ENCODE results near the gene PRPF6. TPM values are rescaled to one million over a fixed set of nuclear protein-coding genes. Genes with fewer than 3 reads are reported as not detected.
A peak's percentile ranks its signal among the peaks of the same experiment; 100 is the strongest.

The PRPF6 gene
- total RNA-seq, 4 donors from 2014 or later: 39.3 to 68.4 (median 47.7) TPM

GRCh38 chr20:64051033-64051452, 70.1 kb downstream of the PRPF6 start:
- H3K4me3 ChIP-seq: peak overlapping the region in 2 of 4 donors; percentile 41 to 54
- intact Hi-C loops (cut with DNase I; ENCODE audit: low total_unique reads): no loop called here
- H3K36me3 ChIP-seq: no peaks in the 10 kb centered on the region
- in situ Hi-C loops (cut with MboI; ENCODE audit: low sequenced_read_pairs in 4 of 4): no loop called here
- peak overlapping the region; percentile 71 to 83 (median 76) for H3K27ac ChIP-seq
- H3K27me3 ChIP-seq: peaks cover 23 to 36% (median 29%) of the 10 kb centered on the region in 3 donors
- ATAC-seq: no peak
- H3K9me3 ChIP-seq: no peaks in the 10 kb centered on the region
- no peaks in the 10 kb centered on the region for H3K4me1 ChIP-seq
- DNase-seq: no peak
- TF ChIP-seq CTCF (IDR thresholded peaks at IDR 0.05 in 4 of 5, conservative IDR thresholded peaks at IDR 0.05 in 1 of 5) (no peak), POLR2A (IDR thresholded peaks at IDR 0.05) (no peak)

- Histone ChIP-seq H3K36me3 (no peaks in the 10 kb centered on the region), H3K4me3 (peak overlapping the region in 2 of 4 donors; percentile 1 to 11), H3K4me1 (no peaks in the 10 kb centered on the region), H3K27me3 (peaks cover 19 to 29% (median 24%) of the 10 kb centered on the region in 3 donors), H3K27ac (peak overlapping the region; percentile 71 to 83 (median 78)), H3K9me3 (no peaks in the 10 kb centered on the region)
- ATAC-seq (peak; percentile 39 to 43), DNase-seq (peak in 1 of 2 donors; percentile 29)
- TF ChIP-seq CTCF (IDR thresholded peaks at IDR 0.05 in 4 of 5, conservative IDR thresholded peaks at IDR 0.05 in 1 of 5): no peak
- peak; percentile 32 to 55 for TF ChIP-seq POLR2A (IDR thresholded peaks at IDR 0.05)
- in situ Hi-C loops (cut with MboI; ENCODE audit: low sequenced_read_pairs in 4 of 4): no loop called here
- intact Hi-C loops (cut with DNase I; ENCODE audit: low total_unique reads): no loop called here
Observed at GRCh38 chr20:64051561-64052325, 70.8 kb downstream of the PRPF6 start.

- in situ Hi-C loops (cut with MboI; ENCODE audit: low sequenced_read_pairs in 4 of 4): no loop called here
- Histone ChIP-seq H3K27ac (peak overlapping the region; percentile 65 to 80 (median 76)), H3K27me3 (peaks cover 19 to 24% (median 23%) of the 10 kb centered on the region in 3 donors), H3K4me3 (peak overlapping the region in 2 of 4 donors; percentile 1 to 11), H3K9me3 (no peaks in the 10 kb centered on the region), H3K36me3 (no peaks in the 10 kb centered on the region), H3K4me1 (no peaks in the 10 kb centered on the region)
- intact Hi-C loops (cut with DNase I; ENCODE audit: low total_unique reads): no loop called here
- no peak for ATAC-seq
- TF ChIP-seq CTCF (IDR thresholded peaks at IDR 0.05 in 4 of 5, conservative IDR thresholded peaks at IDR 0.05 in 1 of 5) (no peak), POLR2A (IDR thresholded peaks at IDR 0.05) (no peak)
- DNase-seq: no peak
Observed at GRCh38 chr20:64052326-64052722, 71.4 kb downstream of the PRPF6 start.

- Histone ChIP-seq H3K27ac (peak overlapping the region; percentile 65 to 80 (median 76)), H3K27me3 (peaks cover 14 to 17% (median 17%) of the 10 kb centered on the region in 3 donors), H3K9me3 (no peaks in the 10 kb centered on the region), H3K36me3 (no peaks in the 10 kb centered on the region), H3K4me3 (peak overlapping the region in 1 of 4 donors; percentile 8), H3K4me1 (no peaks in the 10 kb centered on the region)
- no peak for ATAC-seq
- no peak for DNase-seq
- no peak for TF ChIP-seq CTCF (IDR thresholded peaks at IDR 0.05 in 4 of 5, conservative IDR thresholded peaks at IDR 0.05 in 1 of 5)
- intact Hi-C loops (cut with DNase I; ENCODE audit: low total_unique reads): no loop called here
- in situ Hi-C loops (cut with MboI; ENCODE audit: low sequenced_read_pairs in 4 of 4): no loop called here
Observed at GRCh38 chr20:64052987-64053840, 72.3 kb downstream of the PRPF6 start.

Measured in gastrocnemius medialis (tissue), 4 donors.